ENCODE results near the gene KIAA0319L.

Gene KIAA0319L

GRCh38 chr1:35557611-35558373, 589 bp upstream of the KIAA0319L start, which contains the start of gene NCDN:
TSS of gene NCDN (plus strand) at chr1:35557799. CDS start at chr1:35558191, 392 bp downstream.
- Mint-ChIP-seq H3K9me3 (no peaks in the 10 kb centered on the region), H3K4me3 (peak within 1 kb of the TSS; percentile 97), H3K27ac (ENCODE audit: low read depth) (peak within 1 kb of the TSS; percentile 97), H3K36me3 (ENCODE audit: insufficient read depth) (peaks cover 25% of the 10 kb centered on the region), H3K27me3 (no peaks in the 10 kb centered on the region), H3K4me1 (peaks cover 64% of the 10 kb centered on the region)
- ATAC-seq (replicated peaks; ENCODE audit: extremely low read depth, poor library complexity, severe bottlenecking) (peak; percentile 94), DNase-seq (ENCODE audit: low spot score in 2 of 2) (peak; percentile 86 to 93)

DNA sequence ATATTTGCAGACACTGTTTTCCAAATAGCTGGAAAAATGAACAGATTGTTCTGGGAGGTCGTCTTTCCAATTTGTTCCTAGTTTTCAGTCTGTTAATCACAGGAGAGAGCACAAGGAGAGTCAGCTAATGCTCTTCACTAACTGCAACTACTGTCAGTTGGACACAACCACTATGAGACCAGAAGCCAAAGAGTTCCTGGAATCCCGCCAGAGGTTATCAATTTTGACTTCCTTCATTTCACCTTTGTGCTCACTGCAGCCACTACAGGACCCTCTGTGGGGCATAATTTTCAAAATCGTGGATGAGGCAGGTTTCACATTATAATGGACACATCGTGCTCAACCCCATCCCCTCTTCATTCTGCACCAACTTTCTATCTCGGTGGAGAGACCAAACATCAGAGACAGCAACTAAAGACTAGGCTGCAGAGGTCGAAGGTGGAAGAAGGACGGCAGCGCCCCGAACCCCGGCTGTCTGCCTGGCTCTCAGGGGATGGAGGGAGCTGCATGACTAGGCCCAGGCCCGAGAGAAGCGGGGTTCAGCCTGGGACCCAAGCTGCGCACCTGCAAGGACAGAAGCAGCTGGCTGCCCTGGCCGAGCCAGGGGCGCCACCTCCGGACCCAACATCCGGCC, 602 bp downstream of the KIAA0319L start:
- peak overlapping the region; percentile 97 for H3K27ac Mint-ChIP-seq (ENCODE audit: low read depth)

DNA sequence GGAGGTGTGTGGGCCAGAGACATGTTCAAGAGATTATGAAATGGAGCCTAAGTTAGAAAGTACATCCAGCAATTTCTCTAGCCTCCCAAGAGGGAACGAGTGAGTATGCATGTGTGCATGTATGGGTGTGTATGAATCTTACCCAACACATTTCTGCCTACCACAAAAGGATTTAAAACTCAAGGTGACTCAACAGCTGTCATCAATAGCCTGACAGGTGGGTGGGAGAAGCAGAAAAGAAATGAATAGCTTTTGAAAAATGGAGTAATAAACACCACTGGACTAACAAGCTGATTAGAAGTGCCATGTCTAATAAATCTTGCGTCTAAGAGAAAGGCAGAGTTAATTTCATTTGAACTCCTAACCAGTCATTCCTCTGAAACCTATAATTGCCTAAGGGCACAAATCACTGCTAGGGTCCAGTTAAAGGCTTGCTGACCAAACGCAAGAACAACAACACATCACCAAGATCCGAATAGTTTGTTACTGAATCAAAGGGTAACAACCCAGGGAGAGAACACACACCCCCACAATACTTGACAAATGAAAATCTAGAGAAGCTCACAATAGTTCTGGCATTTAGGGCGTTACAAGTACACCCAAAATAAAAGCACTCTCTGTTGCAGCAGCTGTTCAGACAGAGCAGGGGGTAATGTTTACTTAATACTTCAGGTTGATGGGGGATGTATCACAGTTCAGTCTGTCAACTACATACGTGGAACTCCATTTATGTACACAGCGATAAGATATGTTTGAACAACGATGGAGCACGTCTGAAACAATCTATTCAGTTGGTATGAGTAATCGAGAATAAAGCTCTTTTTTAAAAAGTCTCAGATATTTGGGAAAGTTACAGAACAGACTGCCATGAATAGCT, 1.4 kb downstream of the KIAA0319L start:
- Mint-ChIP-seq H3K36me3 (ENCODE audit: insufficient read depth) (peaks cover 35% of the 10 kb centered on the region), H3K4me3 (peak overlapping the region; percentile 97), H3K4me1 (peaks cover 52% of the 10 kb centered on the region), H3K27me3 (no peaks in the 10 kb centered on the region), H3K27ac (ENCODE audit: low read depth) (peak overlapping the region; percentile 97), H3K9me3 (no peaks in the 10 kb centered on the region)
- no peak for ATAC-seq (replicated peaks; ENCODE audit: extremely low read depth, poor library complexity, severe bottlenecking)
- DNase-seq (ENCODE audit: low spot score in 2 of 2): no peak

More for the DNA sequence above, 602 bp downstream of the KIAA0319L start:
- Mint-ChIP-seq H3K27me3 (no peaks in the 10 kb centered on the region), H3K9me3 (no peaks in the 10 kb centered on the region), H3K4me1 (peaks cover 57% of the 10 kb centered on the region), H3K4me3 (peak overlapping the region; percentile 97), H3K36me3 (ENCODE audit: insufficient read depth) (peaks cover 34% of the 10 kb centered on the region)
- DNase-seq (ENCODE audit: low spot score in 2 of 2) (no peak), ATAC-seq (replicated peaks; ENCODE audit: extremely low read depth, poor library complexity, severe bottlenecking) (peak; percentile 3)

- Mint-ChIP-seq H3K9me3 (no peaks in the 10 kb centered on the region), H3K4me1 (peaks cover 52% of the 10 kb centered on the region), H3K27me3 (no peaks in the 10 kb centered on the region), H3K27ac (ENCODE audit: low read depth) (peak overlapping the region; percentile 16), H3K4me3 (peak overlapping the region; percentile 97), H3K36me3 (ENCODE audit: insufficient read depth) (peaks cover 36% of the 10 kb centered on the region)
- no peak for DNase-seq (ENCODE audit: low spot score in 2 of 2)
- ATAC-seq (replicated peaks; ENCODE audit: extremely low read depth, poor library complexity, severe bottlenecking): no peak
These were observed 2.0 kb downstream of the KIAA0319L start for GRCh38 chr1:35555212-35555584.

DNA sequence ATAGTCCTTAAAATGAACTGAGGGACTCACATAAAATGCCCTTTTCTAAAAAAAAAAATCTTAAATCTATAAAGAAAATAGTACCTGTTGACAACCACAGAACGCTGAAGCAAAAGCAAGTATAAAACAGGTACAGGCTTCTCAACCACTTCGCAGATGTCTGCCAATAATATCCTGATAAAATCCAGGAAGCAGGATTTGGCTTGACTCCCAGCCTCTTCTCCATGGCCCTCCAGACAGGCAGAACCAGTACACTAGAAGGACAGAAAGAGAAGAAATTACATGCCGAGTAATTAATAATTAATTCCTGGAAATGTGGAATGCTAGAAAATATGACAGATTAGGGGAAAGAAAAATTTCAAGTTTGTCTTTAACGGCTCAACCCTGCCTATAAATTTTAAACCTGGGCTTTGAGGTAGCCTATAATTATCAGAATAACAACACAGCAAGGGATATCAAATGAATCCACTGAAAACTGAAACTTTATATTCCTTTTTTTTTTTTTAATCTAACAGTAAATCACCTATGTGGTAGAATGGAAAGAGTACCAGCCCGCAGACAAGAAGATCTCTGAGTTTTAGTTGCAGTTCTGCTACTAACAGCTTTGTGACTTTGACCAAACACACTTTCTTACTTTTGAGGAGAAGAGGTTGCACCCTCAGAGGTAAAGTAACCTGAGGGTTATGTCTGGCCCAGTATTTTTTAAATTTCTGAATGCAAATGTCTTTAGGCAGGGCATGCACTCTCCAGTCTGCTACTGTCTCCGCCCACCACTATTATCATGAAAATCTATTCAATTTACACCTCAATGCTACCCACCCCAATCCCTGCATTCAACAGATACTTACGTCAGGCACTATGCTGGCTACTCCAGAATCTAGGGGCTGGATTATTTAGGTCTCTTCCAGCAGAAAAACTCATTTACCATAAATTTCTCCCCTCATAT, 2.7 kb downstream of the KIAA0319L start:
- H3K9me3 Mint-ChIP-seq: no peaks in the 10 kb centered on the region
- no peaks in the 10 kb centered on the region for H3K27me3 Mint-ChIP-seq
- DNase-seq (ENCODE audit: low spot score in 2 of 2) (no peak), ATAC-seq (replicated peaks; ENCODE audit: extremely low read depth, poor library complexity, severe bottlenecking) (no peak)
- H3K36me3 Mint-ChIP-seq (ENCODE audit: insufficient read depth): peaks cover 39% of the 10 kb centered on the region
- H3K4me3 Mint-ChIP-seq: no peak overlapping the region
- peak overlapping the region; percentile 16 for H3K27ac Mint-ChIP-seq (ENCODE audit: low read depth)
- H3K4me1 Mint-ChIP-seq: peaks cover 48% of the 10 kb centered on the region

DNA sequence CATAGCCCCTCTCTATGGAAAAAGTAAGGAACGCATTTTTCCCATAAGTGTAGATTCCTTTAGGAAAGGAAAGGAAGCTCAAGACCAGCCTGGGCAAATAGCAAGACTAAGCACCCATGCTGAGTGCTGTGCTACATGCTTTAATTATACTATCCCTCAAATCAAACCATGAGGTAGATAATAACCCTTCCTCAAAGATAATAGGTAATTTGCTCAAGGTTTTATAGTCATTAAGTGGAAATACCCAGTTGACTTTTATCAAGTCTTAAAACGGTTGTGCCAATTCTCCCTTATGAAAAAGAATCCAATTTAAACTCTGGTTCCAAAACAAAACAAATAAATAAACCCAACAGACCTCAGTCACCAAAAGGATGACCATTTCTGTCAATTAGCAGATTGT, 3.4 kb downstream of the KIAA0319L start:
- Mint-ChIP-seq H3K9me3 (no peaks in the 10 kb centered on the region), H3K4me3 (no peak overlapping the region), H3K4me1 (peaks cover 43% of the 10 kb centered on the region), H3K27me3 (no peaks in the 10 kb centered on the region), H3K36me3 (ENCODE audit: insufficient read depth) (peaks cover 40% of the 10 kb centered on the region), H3K27ac (ENCODE audit: low read depth) (peak overlapping the region; percentile 10)
- ATAC-seq (replicated peaks; ENCODE audit: extremely low read depth, poor library complexity, severe bottlenecking): no peak
- no peak for DNase-seq (ENCODE audit: low spot score in 2 of 2)

DNA sequence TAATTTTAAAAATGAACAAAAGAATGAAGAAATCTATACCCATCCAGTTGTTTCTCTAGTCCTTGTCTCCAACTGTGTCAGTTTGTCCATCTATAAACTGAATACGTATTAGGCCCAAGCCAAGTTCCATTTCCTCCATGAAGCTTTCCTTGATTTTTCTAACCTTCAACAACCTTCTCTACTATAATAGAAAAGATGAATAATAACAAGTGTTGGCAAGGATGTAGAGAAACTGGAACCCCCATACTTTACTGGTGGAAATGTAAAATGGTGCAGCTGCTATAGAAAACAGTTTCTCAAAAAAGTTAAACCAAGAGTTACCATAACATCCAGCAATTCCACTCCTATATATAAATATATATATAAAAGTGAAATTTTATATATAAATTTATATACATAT, 10.6 kb downstream of the KIAA0319L start:
- Mint-ChIP-seq H3K27ac (ENCODE audit: low read depth) (no peak overlapping the region), H3K36me3 (ENCODE audit: insufficient read depth) (peaks cover 23% of the 10 kb centered on the region), H3K4me1 (peaks cover 54% of the 10 kb centered on the region), H3K4me3 (no peak overlapping the region), H3K27me3 (no peaks in the 10 kb centered on the region), H3K9me3 (no peaks in the 10 kb centered on the region)
- DNase-seq (ENCODE audit: low spot score in 2 of 2) (no peak), ATAC-seq (replicated peaks; ENCODE audit: extremely low read depth, poor library complexity, severe bottlenecking) (no peak)

DNA sequence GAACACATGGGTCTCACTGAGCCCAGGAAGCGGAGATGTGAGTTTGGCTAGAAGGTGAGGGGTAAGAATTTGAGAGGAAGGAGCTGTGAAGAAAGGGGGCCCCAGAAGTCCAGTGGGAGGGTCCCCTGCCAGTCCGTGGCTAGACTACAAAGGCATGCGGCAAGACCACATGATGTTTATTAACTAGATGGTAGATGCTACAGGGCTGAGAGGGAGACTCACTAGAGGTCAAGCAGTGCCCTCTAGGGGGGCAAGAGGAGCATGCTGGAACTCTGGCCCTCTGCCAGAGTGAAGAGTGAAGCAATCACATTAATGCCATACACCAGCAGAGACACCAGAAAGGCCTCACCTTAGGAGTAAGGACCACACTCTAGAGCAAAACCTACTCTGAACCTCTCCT, 12.2 kb downstream of the KIAA0319L start:
- Mint-ChIP-seq H3K9me3 (no peaks in the 10 kb centered on the region), H3K4me1 (peaks cover 67% of the 10 kb centered on the region), H3K36me3 (ENCODE audit: insufficient read depth) (peaks cover 19% of the 10 kb centered on the region), H3K27me3 (no peaks in the 10 kb centered on the region), H3K27ac (ENCODE audit: low read depth) (peak overlapping the region; percentile 23), H3K4me3 (no peak overlapping the region)
- ATAC-seq (replicated peaks; ENCODE audit: extremely low read depth, poor library complexity, severe bottlenecking): peak; percentile 68
- DNase-seq (ENCODE audit: low spot score in 2 of 2): peak in 1 of 2 donors; percentile 49

DNA sequence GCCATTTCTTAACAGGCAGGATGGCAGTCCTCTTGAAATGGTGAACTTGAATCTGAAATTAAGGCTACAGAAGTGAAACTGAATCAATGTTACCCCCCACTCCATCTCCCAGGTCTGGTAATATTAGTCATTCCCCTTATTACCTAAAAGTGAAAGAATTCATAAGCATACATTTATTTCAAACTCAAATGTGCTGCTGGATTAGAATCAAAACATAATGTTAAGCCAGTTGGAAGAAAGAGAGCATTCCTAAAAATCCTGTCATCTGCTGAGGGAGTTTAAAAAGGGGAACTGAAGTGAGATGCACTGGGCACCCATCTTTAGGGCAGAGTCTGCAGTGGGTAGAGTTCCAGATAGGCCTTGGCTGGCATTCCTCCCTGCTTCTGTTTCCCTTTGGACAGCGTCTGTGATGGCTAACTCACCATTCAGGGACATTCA, 17.4 kb downstream of the KIAA0319L start:
- Mint-ChIP-seq H3K27me3 (no peaks in the 10 kb centered on the region), H3K9me3 (no peaks in the 10 kb centered on the region), H3K27ac (ENCODE audit: low read depth) (peak overlapping the region; percentile 85), H3K36me3 (ENCODE audit: insufficient read depth) (peaks cover 4% of the 10 kb centered on the region), H3K4me1 (peaks cover 79% of the 10 kb centered on the region), H3K4me3 (peak overlapping the region; percentile 2)
- ATAC-seq (replicated peaks; ENCODE audit: extremely low read depth, poor library complexity, severe bottlenecking): no peak
- no peak for DNase-seq (ENCODE audit: low spot score in 2 of 2)

GRCh38 chr1:35539073-35539823, 18.0 kb downstream of the KIAA0319L start:
- Mint-ChIP-seq H3K27ac (ENCODE audit: low read depth) (peak overlapping the region; percentile 85), H3K27me3 (no peaks in the 10 kb centered on the region), H3K4me1 (peaks cover 77% of the 10 kb centered on the region), H3K9me3 (no peaks in the 10 kb centered on the region), H3K36me3 (ENCODE audit: insufficient read depth) (peaks cover 3% of the 10 kb centered on the region), H3K4me3 (peak overlapping the region; percentile 63)
- DNase-seq (ENCODE audit: low spot score in 2 of 2) (peak in 1 of 2 donors; percentile 28), ATAC-seq (replicated peaks; ENCODE audit: extremely low read depth, poor library complexity, severe bottlenecking) (peak; percentile 97)

DNA sequence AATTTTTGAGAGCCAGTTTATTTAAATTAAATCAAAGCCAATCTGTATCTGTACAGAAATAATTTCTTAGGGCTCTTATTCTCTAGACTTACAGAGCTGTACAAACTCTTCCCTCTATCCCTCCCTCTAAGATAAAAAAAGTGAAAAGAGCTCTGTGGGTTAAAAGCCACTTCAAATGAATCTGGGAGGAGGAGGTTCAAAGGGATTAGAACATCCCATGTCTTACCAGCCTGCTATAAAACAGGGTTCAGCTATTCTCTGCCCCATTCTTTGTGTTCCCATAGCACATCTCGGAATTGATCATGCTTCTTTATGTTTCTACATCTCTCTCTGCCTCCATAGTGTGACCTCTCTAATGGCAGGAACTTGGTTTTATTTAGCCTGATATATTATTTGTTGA, 19.4 kb downstream of the KIAA0319L start:
- Mint-ChIP-seq H3K9me3 (no peaks in the 10 kb centered on the region), H3K4me3 (no peak overlapping the region), H3K27ac (ENCODE audit: low read depth) (peak overlapping the region; percentile 85), H3K27me3 (no peaks in the 10 kb centered on the region), H3K4me1 (peaks cover 74% of the 10 kb centered on the region), H3K36me3 (ENCODE audit: insufficient read depth) (no peaks in the 10 kb centered on the region)
- DNase-seq (ENCODE audit: low spot score in 2 of 2) (no peak), ATAC-seq (replicated peaks; ENCODE audit: extremely low read depth, poor library complexity, severe bottlenecking) (no peak)
